ENCODE results near the gene CRKL. TPM values are rescaled to one million over a fixed set of nuclear protein-coding genes. Genes with fewer than 3 reads are reported as not detected.

The CRKL gene
- total and polyA plus RNA-seq, 12 donors = 15.6 to 69.1 (median 43.3) TPM

DNA sequence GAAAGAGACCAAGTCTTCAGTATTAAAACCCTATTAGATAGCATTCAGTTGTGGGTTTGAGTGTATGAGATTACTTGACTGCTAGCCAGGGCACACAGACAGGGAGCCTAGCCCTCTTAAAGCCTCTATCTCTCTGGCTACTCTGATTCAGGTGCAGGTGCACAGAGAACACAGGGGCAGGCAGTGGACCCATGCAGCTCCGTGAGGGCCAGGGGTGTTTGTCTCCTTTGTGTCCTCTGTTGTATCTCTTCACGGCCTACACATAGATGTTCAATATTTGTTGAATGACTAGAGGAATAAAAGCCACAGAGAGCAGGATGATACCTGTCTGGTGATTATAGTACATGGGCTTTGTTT is 28.3 kb downstream of the CRKL start:
- intact Hi-C loops (cut with DNase I) = no loop called here
- Histone ChIP-seq H3K36me3 (replicated peaks in 1 of 2) (peaks cover 0 to 14% of the 10 kb centered on the region in 2 donors), H3K4me1 (replicated peaks in 1 of 2) (peaks cover 0 to 12% of the 10 kb centered on the region in 2 donors), H3K27ac (no peak overlapping the region), H3K27me3 (no peaks in the 10 kb centered on the region), H3K9me3 (replicated peaks in 1 of 3) (no peaks in the 10 kb centered on the region), H3K4me3 (no peak overlapping the region)
- WGBS, 4 donors = 93 to 100% (median 96%) methylated on average over 2 of the region's 2 CpGs
- TF ChIP-seq POLR2A (IDR thresholded peaks at IDR 0.05) = no peak
- TF ChIP-seq, protein P1, sequence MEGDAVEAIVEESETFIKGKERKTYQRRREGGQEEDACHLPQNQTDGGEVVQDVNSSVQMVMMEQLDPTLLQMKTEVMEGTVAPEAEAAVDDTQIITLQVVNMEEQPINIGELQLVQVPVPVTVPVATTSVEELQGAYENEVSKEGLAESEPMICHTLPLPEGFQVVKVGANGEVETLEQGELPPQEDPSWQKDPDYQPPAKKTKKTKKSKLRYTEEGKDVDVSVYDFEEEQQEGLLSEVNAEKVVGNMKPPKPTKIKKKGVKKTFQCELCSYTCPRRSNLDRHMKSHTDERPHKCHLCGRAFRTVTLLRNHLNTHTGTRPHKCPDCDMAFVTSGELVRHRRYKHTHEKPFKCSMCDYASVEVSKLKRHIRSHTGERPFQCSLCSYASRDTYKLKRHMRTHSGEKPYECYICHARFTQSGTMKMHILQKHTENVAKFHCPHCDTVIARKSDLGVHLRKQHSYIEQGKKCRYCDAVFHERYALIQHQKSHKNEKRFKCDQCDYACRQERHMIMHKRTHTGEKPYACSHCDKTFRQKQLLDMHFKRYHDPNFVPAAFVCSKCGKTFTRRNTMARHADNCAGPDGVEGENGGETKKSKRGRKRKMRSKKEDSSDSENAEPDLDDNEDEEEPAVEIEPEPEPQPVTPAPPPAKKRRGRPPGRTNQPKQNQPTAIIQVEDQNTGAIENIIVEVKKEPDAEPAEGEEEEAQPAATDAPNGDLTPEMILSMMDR (IDR thresholded peaks at IDR 0.05) = no peak
- DNase-seq = no peak

DNA sequence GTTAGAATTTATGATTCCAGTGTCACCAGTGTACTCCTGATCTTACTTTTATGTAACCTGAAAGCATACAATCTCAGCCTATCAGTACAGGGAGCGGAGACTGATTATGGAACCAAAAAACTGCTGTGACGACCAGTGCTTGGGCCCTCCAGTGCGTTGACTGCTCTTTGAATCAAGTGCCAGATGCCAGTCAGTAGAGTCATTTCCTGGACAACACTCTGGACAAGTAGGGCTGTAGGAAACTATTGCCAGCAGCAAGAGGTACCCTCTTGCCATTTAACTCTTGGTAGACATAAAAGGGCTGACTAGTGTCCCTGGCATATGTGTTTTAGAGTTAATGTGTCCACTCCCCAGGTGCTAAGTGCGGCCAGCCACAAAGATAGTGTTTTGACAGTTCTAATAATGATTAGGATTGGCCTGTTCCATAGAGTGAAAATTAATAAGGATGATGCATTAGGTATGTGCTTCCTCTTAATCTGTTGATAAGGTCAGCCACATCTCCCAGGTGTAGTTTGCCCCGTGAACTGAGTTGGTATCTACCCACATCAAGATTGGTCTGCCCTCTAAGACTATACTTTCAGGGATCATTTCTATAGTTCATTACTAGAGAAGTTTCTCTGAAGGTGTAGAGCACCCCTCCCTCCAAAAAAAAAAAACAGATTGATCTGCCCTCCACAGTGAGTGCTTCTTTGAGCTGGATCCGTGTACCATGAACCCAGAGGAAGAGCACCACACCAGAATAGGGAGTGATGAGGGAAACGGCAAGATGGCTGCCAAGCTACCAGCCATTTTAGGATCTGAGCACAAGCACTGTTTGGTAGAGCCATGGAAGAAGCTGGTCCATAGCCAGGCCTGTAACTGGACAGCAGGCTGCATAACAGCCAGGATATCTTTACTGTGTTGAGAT is 29.1 kb downstream of the CRKL start:
- Histone ChIP-seq H3K4me1 (replicated peaks in 1 of 2) (peaks cover 0 to 12% of the 10 kb centered on the region in 2 donors), H3K27ac (no peak overlapping the region), H3K4me3 (no peak overlapping the region), H3K27me3 (no peaks in the 10 kb centered on the region), H3K36me3 (replicated peaks in 1 of 2) (peaks cover 0 to 22% of the 10 kb centered on the region in 2 donors), H3K9me3 (replicated peaks in 1 of 3) (no peaks in the 10 kb centered on the region)
- DNase-seq = no peak
- 84 to 90% (median 86%) methylated on average over 7 of the region's 7 CpGs for WGBS, 4 donors
- intact Hi-C loops (cut with DNase I) = no loop called here
- no peak for TF ChIP-seq POLR2A (IDR thresholded peaks at IDR 0.05)
- TF ChIP-seq, protein P1 (IDR thresholded peaks at IDR 0.05) = no peak

DNA sequence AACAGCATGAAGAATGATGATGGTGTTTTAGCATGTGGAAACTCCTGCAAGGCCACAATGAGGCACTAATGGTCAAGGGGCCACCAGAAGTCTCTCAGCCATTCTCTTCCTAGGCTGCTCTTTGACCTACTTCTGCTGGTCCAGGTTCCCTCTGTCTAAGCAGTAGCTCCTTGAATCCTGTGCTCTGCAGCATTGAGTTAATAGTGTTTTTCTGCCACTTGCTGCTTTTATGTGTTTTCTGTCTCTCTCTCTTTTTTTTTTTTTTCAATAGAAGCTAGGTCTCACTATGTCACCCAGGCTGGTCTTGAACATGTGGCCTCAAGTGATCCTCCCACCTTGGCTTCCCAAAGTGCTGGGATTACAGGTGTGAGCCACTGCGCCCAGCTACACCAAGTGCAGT is 29.8 kb downstream of the CRKL start:
- no peaks in the 10 kb centered on the region for H3K9me3 ChIP-seq (replicated peaks in 1 of 3)
- H3K4me1 ChIP-seq (replicated peaks in 1 of 2) = peaks cover 0 to 8% of the 10 kb centered on the region in 2 donors
- TF ChIP-seq, protein P1 (IDR thresholded peaks at IDR 0.05) = no peak
- TF ChIP-seq POLR2A (IDR thresholded peaks at IDR 0.05) = no peak
- peaks cover 0 to 28% of the 10 kb centered on the region in 2 donors for H3K36me3 ChIP-seq (replicated peaks in 1 of 2)
- intact Hi-C loops (cut with DNase I) = no loop called here
- H3K4me3 ChIP-seq = no peak overlapping the region
- H3K27me3 ChIP-seq = no peaks in the 10 kb centered on the region
- no peak for DNase-seq
- H3K27ac ChIP-seq = no peak overlapping the region
- WGBS, 4 donors = 89 to 100% (median 96%) methylated on average over 1 of the region's 1 CpG

DNA sequence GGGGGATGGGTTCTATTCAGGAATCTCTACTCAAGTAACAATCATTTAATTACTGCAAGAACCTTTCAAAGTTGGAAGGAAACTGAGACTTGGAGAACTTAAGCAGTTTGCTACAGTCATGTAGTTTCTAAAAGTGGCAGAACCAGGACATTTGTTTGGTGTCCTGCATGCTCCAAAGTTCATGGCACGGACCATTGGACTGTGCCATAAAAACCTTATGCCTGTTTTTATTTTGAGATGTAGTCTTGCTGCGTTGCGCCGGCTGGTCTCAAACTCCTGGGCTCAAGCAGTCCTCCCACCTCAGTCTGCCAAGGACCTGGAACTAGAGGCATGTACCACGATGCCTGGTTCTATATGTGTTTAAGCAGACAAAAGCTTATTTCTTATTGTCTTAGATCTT is 31.2 kb downstream of the CRKL start:
- no peaks in the 10 kb centered on the region for H3K9me3 ChIP-seq (replicated peaks in 1 of 3)
- H3K27me3 ChIP-seq = no peaks in the 10 kb centered on the region
- intact Hi-C loops (cut with DNase I) = no loop called here
- no peak overlapping the region for H3K4me3 ChIP-seq
- 76 to 94% (median 86%) methylated on average over 5 of the region's 5 CpGs for WGBS, 4 donors
- H3K36me3 ChIP-seq (replicated peaks in 1 of 2) = peaks cover 0 to 42% of the 10 kb centered on the region in 2 donors
- no peak overlapping the region for H3K27ac ChIP-seq
- H3K4me1 ChIP-seq (replicated peaks in 1 of 2) = no peaks in the 10 kb centered on the region
- DNase-seq = no peak
- TF ChIP-seq, protein P1 (IDR thresholded peaks at IDR 0.05) = no peak
- no peak for TF ChIP-seq POLR2A (IDR thresholded peaks at IDR 0.05)

All from adrenal gland (tissue), 12 donors.